Astrocyte (in vitro differentiated cells and primary cell): ENCODE data around the gene DCC. TPM values are rescaled to one million over a fixed set of nuclear protein-coding genes. Genes with fewer than 3 reads are reported as not detected.

Experiments
- DNase-seq: peaks from one replicate; pipeline ENCODE4 v3.0.0-alpha.2; 2010; ENCODE audit warnings: low read depth
- FAIRE-seq: peaks from 2 replicates; lab custom pipeline; 2011; peaks lifted over from hg19 to GRCh38; lab: Jason Lieb, UNC
- H2AFZ ChIP-seq: 2 replicates; pipeline ENCODE4 v1.6.0; 2012; ENCODE audit warnings: low read depth, low read length, inconsistent platforms
- H3K27ac ChIP-seq: 2 replicates; pipeline ENCODE4 v1.5.1; 2011; ENCODE audit warnings: low read depth, low read length, inconsistent platforms
- H3K27me3 ChIP-seq: 2 replicates; pipeline ENCODE4 v1.6.0; 2011; ENCODE audit warnings: low read length, inconsistent platforms; ENCODE audit not compliant: insufficient read depth
- H3K36me3 ChIP-seq: 2 replicates; pipeline ENCODE4 v1.5.1; 2011; ENCODE audit warnings: low read length, inconsistent platforms; ENCODE audit not compliant: insufficient read depth
- H3K4me1 ChIP-seq: 2 replicates; pipeline ENCODE4 v1.5.1; 2011; ENCODE audit warnings: low read length, inconsistent platforms; ENCODE audit not compliant: insufficient read depth
- H3K4me2 ChIP-seq: 2 replicates; pipeline ENCODE4 v1.6.0; 2012; ENCODE audit warnings: low read length, inconsistent platforms
- H3K4me3 ChIP-seq: 2 replicates; pipeline ENCODE4 v1.5.1; 2011; ENCODE audit warnings: low read depth, mild to moderate bottlenecking, low read length, inconsistent platforms; ENCODE audit not compliant: insufficient read depth
- H3K79me2 ChIP-seq: 2 replicates; pipeline ENCODE4 v1.6.0; 2012; ENCODE audit warnings: mild to moderate bottlenecking, low read length, inconsistent platforms; ENCODE audit not compliant: insufficient read depth
- H3K9ac ChIP-seq: 2 replicates; pipeline ENCODE4 v1.6.0; 2012; ENCODE audit warnings: mild to moderate bottlenecking, low read length, inconsistent platforms
- H3K9me3 ChIP-seq: 2 replicates; pipeline ENCODE4 v1.5.1; 2012; ENCODE audit warnings: low read depth, mild to moderate bottlenecking, low read length, inconsistent platforms; ENCODE audit not compliant: insufficient read depth
- H4K20me1 ChIP-seq: 2 replicates; pipeline ENCODE4 v1.6.0; 2012; ENCODE audit warnings: low read length, inconsistent platforms; ENCODE audit not compliant: insufficient read depth
- H3K27ac Mint-ChIP-seq: one replicate; pipeline ENCODE4 v1.8.0; 2021; ENCODE audit warnings: mild to moderate bottlenecking, mixed read lengths; ENCODE audit not compliant: unreplicated experiment
- H3K27me3 Mint-ChIP-seq: one replicate; pipeline ENCODE4 v1.8.0; 2021; ENCODE audit warnings: low read depth, mixed read lengths; ENCODE audit not compliant: unreplicated experiment
- H3K36me3 Mint-ChIP-seq: one replicate; pipeline ENCODE4 v1.8.0; 2021; ENCODE audit warnings: low read depth, mixed read lengths; ENCODE audit not compliant: unreplicated experiment
- H3K4me1 Mint-ChIP-seq: one replicate; pipeline ENCODE4 v1.8.0; 2021; ENCODE audit warnings: low read depth, mixed read lengths; ENCODE audit not compliant: unreplicated experiment
- H3K4me3 Mint-ChIP-seq: one replicate; pipeline ENCODE4 v1.8.0; 2021; ENCODE audit warnings: mild to moderate bottlenecking, moderate library complexity, mixed read lengths; ENCODE audit not compliant: unreplicated experiment
- H3K9me3 Mint-ChIP-seq: one replicate; pipeline ENCODE4 v1.8.0; 2021; ENCODE audit warnings: mild to moderate bottlenecking, mixed read lengths; ENCODE audit not compliant: unreplicated experiment
- EZH2 ChIP-seq: IDR thresholded peaks from 2 replicates; pipeline ENCODE4 v1.6.1; 2012; ENCODE audit warnings: mild to moderate bottlenecking, low read length, inconsistent platforms; ENCODE audit not compliant: insufficient read depth
- total RNA-seq: library from RNA; stranded (reverse); gene quantifications from 2 replicates; pipeline ENCODE4 v1.2.1, GENCODE V29; 2021
- TF ChIP-seq, protein P1 (sequence below): IDR thresholded peaks from 2 replicates; pipeline ENCODE4 v1.5.1; 2011; ENCODE audit warnings: low read depth, mild to moderate bottlenecking, inconsistent platforms, low read length, moderate library complexity; ENCODE audit not compliant: insufficient read depth

DCC gene
- total RNA-seq, 1 donor from 2014 or later: 2.6 TPM

DNA sequence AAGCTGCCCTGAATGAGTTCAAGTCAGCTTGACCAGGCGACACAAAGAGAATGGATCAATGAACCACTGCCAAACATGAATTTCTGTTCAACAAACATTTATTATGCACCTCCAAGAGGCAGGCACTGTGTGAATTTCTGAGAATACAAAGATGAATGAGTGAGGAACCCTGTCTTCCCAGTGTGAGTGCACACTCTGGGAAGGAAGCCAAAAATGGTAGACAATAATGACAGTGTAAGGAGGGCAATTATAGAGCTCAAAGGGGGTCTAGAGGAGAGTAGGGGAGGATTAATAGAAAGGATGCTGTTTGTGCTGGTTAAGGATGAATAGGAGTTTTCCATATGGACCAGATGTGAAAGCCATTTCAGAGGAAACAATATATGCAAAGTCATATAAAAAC, 213.4 kb downstream of the DCC start:
- Mint-ChIP-seq H3K9me3 (no peaks in the 10 kb centered on the region), H3K27me3 (no peaks in the 10 kb centered on the region), H3K36me3 (no peaks in the 10 kb centered on the region), H3K4me3 (no peak overlapping the region), H3K4me1 (no peaks in the 10 kb centered on the region), H3K27ac (no peak overlapping the region)
- DNase-seq (no peak), FAIRE-seq (no peak)
- Histone ChIP-seq H4K20me1 (no peaks in the 10 kb centered on the region), H2AFZ (no peak overlapping the region), H3K9me3 (no peaks in the 10 kb centered on the region), H3K9ac (no peak overlapping the region), H3K27ac (no peak overlapping the region), H3K4me3 (no peak overlapping the region), H3K4me1 (no peaks in the 10 kb centered on the region), H3K4me2 (no peak overlapping the region), H3K27me3 (no peaks in the 10 kb centered on the region), H3K79me2 (no peaks in the 10 kb centered on the region), H3K36me3 (no peaks in the 10 kb centered on the region)
- TF ChIP-seq, protein P1, sequence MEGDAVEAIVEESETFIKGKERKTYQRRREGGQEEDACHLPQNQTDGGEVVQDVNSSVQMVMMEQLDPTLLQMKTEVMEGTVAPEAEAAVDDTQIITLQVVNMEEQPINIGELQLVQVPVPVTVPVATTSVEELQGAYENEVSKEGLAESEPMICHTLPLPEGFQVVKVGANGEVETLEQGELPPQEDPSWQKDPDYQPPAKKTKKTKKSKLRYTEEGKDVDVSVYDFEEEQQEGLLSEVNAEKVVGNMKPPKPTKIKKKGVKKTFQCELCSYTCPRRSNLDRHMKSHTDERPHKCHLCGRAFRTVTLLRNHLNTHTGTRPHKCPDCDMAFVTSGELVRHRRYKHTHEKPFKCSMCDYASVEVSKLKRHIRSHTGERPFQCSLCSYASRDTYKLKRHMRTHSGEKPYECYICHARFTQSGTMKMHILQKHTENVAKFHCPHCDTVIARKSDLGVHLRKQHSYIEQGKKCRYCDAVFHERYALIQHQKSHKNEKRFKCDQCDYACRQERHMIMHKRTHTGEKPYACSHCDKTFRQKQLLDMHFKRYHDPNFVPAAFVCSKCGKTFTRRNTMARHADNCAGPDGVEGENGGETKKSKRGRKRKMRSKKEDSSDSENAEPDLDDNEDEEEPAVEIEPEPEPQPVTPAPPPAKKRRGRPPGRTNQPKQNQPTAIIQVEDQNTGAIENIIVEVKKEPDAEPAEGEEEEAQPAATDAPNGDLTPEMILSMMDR: no peak
- no peak for TF ChIP-seq EZH2

DNA sequence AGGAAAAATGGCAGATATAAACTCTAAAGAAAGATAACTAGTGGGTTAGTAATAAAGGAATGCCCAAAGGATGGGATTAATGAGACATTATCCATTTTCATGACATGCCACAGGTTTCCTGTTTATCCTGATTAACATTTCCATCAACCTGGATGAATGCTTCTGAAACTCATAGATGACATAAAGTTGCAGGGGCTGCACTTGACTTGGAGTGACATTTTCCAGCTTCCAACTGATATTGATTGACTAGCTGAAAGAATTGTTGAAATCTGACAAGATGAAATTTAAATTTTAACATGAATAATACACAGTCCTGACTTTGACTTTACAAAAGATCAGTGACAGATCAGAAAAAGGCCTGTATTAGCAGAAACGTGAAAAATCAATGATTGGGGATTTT, 214.2 kb downstream of the DCC start:
- Histone ChIP-seq H3K79me2 (no peaks in the 10 kb centered on the region), H2AFZ (no peak overlapping the region), H3K27me3 (no peaks in the 10 kb centered on the region), H3K9ac (no peak overlapping the region), H3K4me1 (no peaks in the 10 kb centered on the region), H3K36me3 (no peaks in the 10 kb centered on the region), H3K9me3 (no peaks in the 10 kb centered on the region), H3K4me3 (no peak overlapping the region), H4K20me1 (no peaks in the 10 kb centered on the region), H3K27ac (no peak overlapping the region), H3K4me2 (no peak overlapping the region)
- TF ChIP-seq, protein P1: no peak
- no peak for TF ChIP-seq EZH2
- H3K27ac Mint-ChIP-seq: no peak overlapping the region
- H3K4me1 Mint-ChIP-seq: no peaks in the 10 kb centered on the region
- FAIRE-seq (no peak), DNase-seq (no peak)
- no peaks in the 10 kb centered on the region for H3K27me3 Mint-ChIP-seq
- H3K4me3 Mint-ChIP-seq: no peak overlapping the region
- H3K36me3 Mint-ChIP-seq: no peaks in the 10 kb centered on the region
- H3K9me3 Mint-ChIP-seq: no peaks in the 10 kb centered on the region

DNA sequence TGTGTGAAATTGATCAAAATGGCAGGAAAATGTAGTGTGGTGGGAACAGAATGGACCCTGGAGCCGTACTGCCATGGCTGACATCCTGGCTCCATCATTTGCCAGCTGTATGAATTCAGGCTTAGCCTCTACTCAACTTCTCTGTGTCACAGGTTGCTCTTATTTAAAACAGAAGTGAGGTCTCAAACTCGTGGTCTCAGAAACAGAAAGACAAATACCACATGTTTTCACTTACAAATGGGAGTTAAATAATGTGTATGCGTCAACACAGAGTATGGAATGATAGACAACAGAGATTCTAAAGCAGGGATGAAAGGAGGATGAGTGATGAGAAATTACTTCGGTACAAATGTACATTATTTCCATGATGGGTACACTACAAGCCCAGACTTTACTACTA, 227.4 kb downstream of the DCC start:
- H3K9me3 ChIP-seq: no peaks in the 10 kb centered on the region
- Mint-ChIP-seq H3K36me3 (no peaks in the 10 kb centered on the region), H3K4me1 (peaks cover 13% of the 10 kb centered on the region), H3K4me3 (no peak overlapping the region), H3K9me3 (no peaks in the 10 kb centered on the region), H3K27ac (no peak overlapping the region), H3K27me3 (no peaks in the 10 kb centered on the region)
- no peak overlapping the region for H3K27ac ChIP-seq
- peaks cover 15% of the 10 kb centered on the region for H3K4me1 ChIP-seq
- H3K9ac ChIP-seq: no peak overlapping the region
- H3K27me3 ChIP-seq: no peaks in the 10 kb centered on the region
- FAIRE-seq (no peak), DNase-seq (no peak)
- H3K36me3 ChIP-seq: no peaks in the 10 kb centered on the region
- H3K79me2 ChIP-seq: no peaks in the 10 kb centered on the region
- H3K4me2 ChIP-seq: no peak overlapping the region
- no peak overlapping the region for H2AFZ ChIP-seq
- H4K20me1 ChIP-seq: no peaks in the 10 kb centered on the region
- TF ChIP-seq EZH2: no peak
- TF ChIP-seq, protein P1: no peak
- H3K4me3 ChIP-seq: no peak overlapping the region
